BLaER1 treated with 17β-estradiol and CSF1 and Interleukin-3, amounts not matched to agents 10 nM and 100 nM (cell line): ENCODE measurements around the gene TWNK.

Experiments used
- H3K27ac ChIP-seq, 11 experiments: shearing (Covaris generic); formaldehyde crosslinking; 2 replicates each; pipeline ENCODE4 v1.8.1; 2022
- H3K27me3 ChIP-seq, 11 experiments: shearing (Covaris generic); formaldehyde crosslinking; 2 replicates each; pipeline ENCODE4 v1.8.1; 2022
- H3K36me3 ChIP-seq, 11 experiments: shearing (Covaris generic); formaldehyde crosslinking; 2 replicates each; pipeline ENCODE4 v1.8.1; 2022
- H3K4me1 ChIP-seq, 10 experiments: shearing (Covaris generic); formaldehyde crosslinking; 2 replicates each; pipeline ENCODE4 v1.8.1; 2022
- H3K4me2 ChIP-seq, 11 experiments: shearing (Covaris generic); formaldehyde crosslinking; 2 replicates each; pipeline ENCODE4 v1.8.1; 2022
- H3K4me3 ChIP-seq, 10 experiments: shearing (Covaris generic); formaldehyde crosslinking; 2 replicates each; pipeline ENCODE4 v1.8.1; 2022
- H3K9ac ChIP-seq, 11 experiments: shearing (Covaris generic); formaldehyde crosslinking; 2 replicates each; pipeline ENCODE4 v1.8.1; 2022
- H3K9me3 ChIP-seq, 11 experiments: shearing (Covaris generic); formaldehyde crosslinking; replicated peaks in 1 of 11; 2 replicates each; pipeline ENCODE4 v1.8.1; 2022
- H4K20me1 ChIP-seq, 11 experiments: shearing (Covaris generic); formaldehyde crosslinking; 2 replicates each; pipeline ENCODE4 v1.8.1; 2022
- Cebpa-rat ChIP-seq, 11 experiments: shearing (Covaris generic); IDR thresholded peaks; 2 replicates each; pipeline ENCODE4 v1.8.1; 2022

The TWNK gene

DNA sequence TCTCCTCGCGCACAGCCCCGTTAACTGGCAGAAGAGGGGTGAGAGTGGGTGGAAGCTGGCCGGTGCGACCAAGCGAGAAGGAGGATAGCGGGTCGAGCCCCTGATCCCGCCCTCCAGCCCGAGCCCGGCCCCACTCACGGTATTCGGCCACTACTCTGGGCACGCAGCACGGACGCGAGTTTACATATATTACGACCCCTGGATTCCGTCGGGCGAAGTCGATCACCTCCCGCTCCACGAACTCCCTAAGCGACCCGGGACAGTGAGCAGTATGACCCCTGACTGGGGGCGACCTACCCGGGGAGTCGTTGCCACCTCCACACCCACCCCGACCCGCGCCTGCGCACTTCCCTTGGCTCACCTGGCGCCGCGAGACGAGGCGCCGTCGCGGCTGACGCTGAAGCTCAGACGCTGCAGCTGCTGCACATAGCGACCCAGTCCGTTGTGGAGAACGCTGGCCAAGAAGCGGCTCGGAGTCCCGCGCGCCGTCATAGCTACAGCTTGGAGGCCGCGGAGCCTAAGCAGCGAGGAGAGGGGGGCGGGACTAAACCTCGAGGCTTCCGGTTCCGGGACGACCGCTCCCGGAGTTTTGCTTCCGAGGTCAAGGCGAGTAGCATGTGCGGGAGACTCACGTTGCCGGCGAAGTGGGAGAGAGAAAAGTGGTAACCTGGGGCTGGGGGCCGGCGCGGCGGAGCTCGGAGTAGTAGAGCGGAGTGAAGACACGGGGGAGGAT is at the start of gene TWNK, which contains the start of gene MRPL43:
Gene TWNK (plus strand): TSS at position 592 of the 733 bp plus-strand sequence. CDS start 668 bp downstream, outside the sequence.
Gene MRPL43 (minus strand): TSS at position 546 of the 733 bp plus-strand sequence. CDS start 54 bp downstream, at position 492.
- Histone ChIP-seq H3K4me1 (peaks cover 39 to 50% (median 45%) of the 10 kb centered on the region in 10 experiments), H3K36me3 (peaks cover 54 to 82% (median 68%) of the 10 kb centered on the region in 11 experiments), H3K27ac (peak within 1 kb of the TSS; percentile 38 to 88 (median 77); a peak in 21 of 22 replicates), H3K9ac (peak within 1 kb of the TSS; percentile 78 to 88 (median 84)), H3K4me2 (peak within 1 kb of the TSS; percentile 96 to 100 (median 98)), H4K20me1 (peaks cover 0 to 60% (median 34%) of the 10 kb centered on the region in 11 experiments; a peak in 16 of 22 replicates), H3K27me3 (no peaks in the 10 kb centered on the region), H3K4me3 (peak within 1 kb of the TSS; percentile 76 to 95 (median 86)), H3K9me3 (no peaks in the 10 kb centered on the region)
- TF ChIP-seq Cebpa-rat (IDR thresholded peaks at IDR 0.05) = no peak

DNA sequence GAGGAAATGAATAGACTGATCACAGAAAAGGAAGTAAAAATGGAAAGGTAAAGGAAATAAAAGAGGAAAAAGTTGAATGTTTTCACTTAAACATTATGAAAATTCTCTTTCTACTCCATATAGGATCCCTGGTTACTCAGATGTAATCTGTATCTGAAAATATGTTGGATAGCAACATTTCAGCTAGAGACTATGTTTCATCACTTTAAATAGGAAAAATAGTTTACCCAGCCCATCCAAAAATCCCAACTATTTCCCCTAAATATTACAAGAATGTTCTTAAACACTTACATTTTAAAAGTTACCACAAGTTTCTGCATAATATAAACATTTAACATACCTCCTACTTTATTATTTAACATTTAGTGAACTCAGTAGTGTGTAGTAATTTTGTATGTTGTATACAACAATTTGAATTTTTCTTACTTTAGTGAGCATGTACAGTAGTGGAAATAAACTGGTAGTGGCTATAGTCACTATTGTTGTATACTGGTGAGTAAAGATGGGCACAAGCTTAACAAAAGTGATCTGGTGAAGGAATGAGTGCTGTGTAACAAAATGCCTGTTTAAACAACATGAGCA is 47.5 kb upstream of the TWNK start:
- peaks cover 0 to 9% (median 0%) of the 10 kb centered on the region in 10 experiments; a peak in 5 of 20 replicates for H3K4me1 ChIP-seq
- TF ChIP-seq Cebpa-rat (IDR thresholded peaks at IDR 0.05) = no peak
- no peaks in the 10 kb centered on the region for H3K9me3 ChIP-seq
- H3K36me3 ChIP-seq = peaks cover 85 to 99% (median 92%) of the 10 kb centered on the region in 11 experiments
- H3K27me3 ChIP-seq = no peaks in the 10 kb centered on the region
- H4K20me1 ChIP-seq = peaks cover 0 to 17% (median 0%) of the 10 kb centered on the region in 11 experiments; a peak in 3 of 22 replicates
- peak overlapping the region in 1 of 11 experiments; percentile 36; a peak in 2 of 22 replicates for H3K4me2 ChIP-seq
- H3K9ac ChIP-seq = no peak overlapping the region
- no peak overlapping the region for H3K4me3 ChIP-seq
- H3K27ac ChIP-seq = no peak overlapping the region

DNA sequence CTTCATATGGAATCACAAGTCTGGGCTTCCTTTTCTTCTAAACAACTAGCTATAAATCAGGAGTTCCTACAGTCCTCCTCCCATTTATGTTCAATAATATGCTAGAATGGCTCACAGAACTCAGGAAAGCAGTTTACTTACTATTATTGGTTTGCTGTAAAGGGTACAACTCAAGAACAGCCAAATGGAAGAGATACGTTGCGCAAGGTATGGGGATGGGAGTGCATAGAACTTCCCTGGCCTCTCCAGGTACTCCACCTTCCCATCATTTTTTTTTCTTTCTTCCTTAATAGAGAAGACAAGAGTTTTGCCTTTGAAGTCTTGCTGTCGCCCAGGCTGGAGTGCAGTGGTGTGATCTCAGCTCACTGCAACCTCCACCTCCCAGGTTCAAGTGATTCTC is 45.1 kb upstream of the TWNK start:
- Histone ChIP-seq H3K36me3 (peaks cover 91 to 99% (median 96%) of the 10 kb centered on the region in 11 experiments), H3K4me3 (no peak overlapping the region), H3K4me1 (peaks cover 0 to 9% (median 0%) of the 10 kb centered on the region in 10 experiments; a peak in 5 of 20 replicates), H4K20me1 (peaks cover 0 to 25% (median 0%) of the 10 kb centered on the region in 11 experiments; a peak in 4 of 22 replicates), H3K9me3 (no peaks in the 10 kb centered on the region), H3K9ac (no peak overlapping the region), H3K27ac (no peak overlapping the region), H3K4me2 (no peak overlapping the region), H3K27me3 (no peaks in the 10 kb centered on the region)
- peak in 1 of 11 experiments; percentile 41; a peak in 1 of 22 replicates for TF ChIP-seq Cebpa-rat (IDR thresholded peaks at IDR 0.05)

DNA sequence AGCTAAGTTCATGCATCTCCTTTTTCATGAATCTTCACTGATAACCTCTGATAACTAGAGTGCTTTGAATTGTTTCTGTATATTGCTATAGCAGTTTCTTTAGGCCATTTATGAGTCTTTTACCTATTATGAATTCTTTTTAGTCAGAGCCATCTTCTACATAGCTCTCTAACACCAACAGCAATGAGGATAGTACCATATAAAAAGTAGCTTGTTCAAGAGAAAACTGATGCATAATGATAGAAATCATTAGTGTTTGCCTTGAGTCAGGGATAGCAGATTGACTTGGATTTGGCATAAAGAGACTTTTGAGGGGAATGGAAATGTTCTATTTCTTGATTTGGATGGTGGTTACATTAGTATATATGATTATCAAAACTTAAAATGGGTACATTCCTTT is 43.8 kb upstream of the TWNK start:
- Histone ChIP-seq H3K27me3 (no peaks in the 10 kb centered on the region), H3K36me3 (peaks cover 91 to 99% (median 96%) of the 10 kb centered on the region in 11 experiments)
- no peak for TF ChIP-seq Cebpa-rat (IDR thresholded peaks at IDR 0.05)

DNA sequence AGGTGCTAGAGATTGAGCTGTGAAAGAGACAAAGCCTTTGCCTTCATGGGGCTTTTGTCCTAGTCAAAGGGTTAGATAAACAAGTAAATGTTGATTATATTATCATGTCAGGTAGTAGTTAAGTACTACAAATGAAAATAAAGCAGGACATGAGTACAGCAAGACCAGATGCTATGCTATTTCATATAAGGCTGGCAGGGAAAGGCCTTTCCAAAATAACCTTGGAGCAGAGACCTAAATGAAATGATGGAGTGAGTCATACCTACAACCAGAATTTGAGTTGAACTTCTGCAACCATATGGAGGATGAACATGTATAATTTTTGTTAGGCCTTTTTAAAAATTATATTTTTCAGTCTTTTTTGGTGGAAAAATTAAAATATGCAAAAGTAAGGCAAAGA is 41.6 kb upstream of the TWNK start:
- TF ChIP-seq Cebpa-rat (IDR thresholded peaks at IDR 0.05) = no peak
- peaks cover 94 to 100% (median 98%) of the 10 kb centered on the region in 11 experiments for H3K36me3 ChIP-seq
- no peak overlapping the region for H3K4me2 ChIP-seq
- H3K4me3 ChIP-seq = no peak overlapping the region
- H3K9me3 ChIP-seq = no peaks in the 10 kb centered on the region
- H3K9ac ChIP-seq = no peak overlapping the region
- H3K4me1 ChIP-seq = no peaks in the 10 kb centered on the region
- H3K27ac ChIP-seq = no peak overlapping the region
- H3K27me3 ChIP-seq = no peaks in the 10 kb centered on the region
- H4K20me1 ChIP-seq = peaks cover 0 to 28% (median 0%) of the 10 kb centered on the region in 11 experiments; a peak in 2 of 22 replicates

More for the DNA sequence above, 43.8 kb upstream of the TWNK start:
- no peak overlapping the region for H3K4me3 ChIP-seq
- no peak overlapping the region for H3K27ac ChIP-seq
- no peak overlapping the region for H3K4me2 ChIP-seq
- peaks cover 0 to 9% (median 0%) of the 10 kb centered on the region in 10 experiments; a peak in 5 of 20 replicates for H3K4me1 ChIP-seq
- H3K9me3 ChIP-seq = no peaks in the 10 kb centered on the region
- H4K20me1 ChIP-seq = peaks cover 0 to 28% (median 0%) of the 10 kb centered on the region in 11 experiments; a peak in 2 of 22 replicates
- H3K9ac ChIP-seq = no peak overlapping the region

DNA sequence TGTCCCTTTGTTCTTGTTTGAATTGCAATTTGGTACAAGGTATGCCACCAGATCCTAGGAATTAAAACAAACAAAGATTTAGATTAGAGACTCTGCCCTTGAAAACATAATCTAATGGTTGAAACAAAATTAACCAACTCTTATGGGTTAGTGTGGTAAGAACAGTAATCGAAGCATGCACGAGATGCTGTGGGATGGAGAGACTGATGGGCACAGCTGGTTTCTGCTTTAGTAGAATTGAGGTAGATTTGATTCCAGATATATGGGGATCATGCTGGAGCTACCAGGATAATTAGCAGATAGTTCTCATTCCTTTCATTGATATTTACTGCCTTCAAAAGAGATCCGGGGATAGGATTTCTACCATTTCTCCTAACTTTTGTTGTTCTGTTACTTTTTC is 38.4 kb upstream of the TWNK start:
- H3K9ac ChIP-seq = no peak overlapping the region
- H3K4me1 ChIP-seq = no peaks in the 10 kb centered on the region
- TF ChIP-seq Cebpa-rat (IDR thresholded peaks at IDR 0.05) = no peak
- no peak overlapping the region for H3K4me2 ChIP-seq
- peaks cover 94 to 100% (median 99%) of the 10 kb centered on the region in 11 experiments for H3K36me3 ChIP-seq
- no peaks in the 10 kb centered on the region for H3K9me3 ChIP-seq
- H3K27ac ChIP-seq = no peak overlapping the region
- H3K27me3 ChIP-seq = no peaks in the 10 kb centered on the region
- H3K4me3 ChIP-seq = no peak overlapping the region
- H4K20me1 ChIP-seq = peaks cover 0 to 16% (median 0%) of the 10 kb centered on the region in 11 experiments; a peak in 3 of 22 replicates

DNA sequence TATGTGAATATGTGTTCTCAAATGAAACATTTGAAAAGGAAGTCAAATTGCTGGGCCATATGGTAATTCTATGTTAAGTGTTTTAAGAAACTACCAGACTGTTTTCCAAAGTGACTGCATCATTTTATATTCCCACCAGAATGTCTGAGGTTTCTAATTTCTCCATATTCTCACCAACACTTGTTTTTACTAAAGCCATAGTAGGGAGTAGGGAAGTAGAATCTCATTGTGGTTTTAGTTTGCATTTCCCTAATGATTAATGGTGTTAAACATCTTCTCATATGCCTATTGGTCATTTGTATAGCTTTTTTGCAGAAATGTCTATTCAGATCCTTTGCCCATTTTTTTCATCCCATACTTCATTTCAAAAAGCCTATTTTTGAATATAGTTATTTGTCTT is 27.1 kb upstream of the TWNK start:
- Histone ChIP-seq H3K4me3 (no peak overlapping the region), H4K20me1 (peaks cover 0 to 28% (median 0%) of the 10 kb centered on the region in 11 experiments; a peak in 5 of 22 replicates), H3K9ac (no peak overlapping the region), H3K27ac (no peak overlapping the region), H3K4me1 (peaks cover 0 to 13% (median 0%) of the 10 kb centered on the region in 10 experiments; a peak in 2 of 20 replicates), H3K27me3 (no peaks in the 10 kb centered on the region), H3K36me3 (peaks cover 83 to 100% (median 95%) of the 10 kb centered on the region in 11 experiments), H3K4me2 (no peak overlapping the region), H3K9me3 (no peaks in the 10 kb centered on the region)
- TF ChIP-seq Cebpa-rat (IDR thresholded peaks at IDR 0.05) = no peak

DNA sequence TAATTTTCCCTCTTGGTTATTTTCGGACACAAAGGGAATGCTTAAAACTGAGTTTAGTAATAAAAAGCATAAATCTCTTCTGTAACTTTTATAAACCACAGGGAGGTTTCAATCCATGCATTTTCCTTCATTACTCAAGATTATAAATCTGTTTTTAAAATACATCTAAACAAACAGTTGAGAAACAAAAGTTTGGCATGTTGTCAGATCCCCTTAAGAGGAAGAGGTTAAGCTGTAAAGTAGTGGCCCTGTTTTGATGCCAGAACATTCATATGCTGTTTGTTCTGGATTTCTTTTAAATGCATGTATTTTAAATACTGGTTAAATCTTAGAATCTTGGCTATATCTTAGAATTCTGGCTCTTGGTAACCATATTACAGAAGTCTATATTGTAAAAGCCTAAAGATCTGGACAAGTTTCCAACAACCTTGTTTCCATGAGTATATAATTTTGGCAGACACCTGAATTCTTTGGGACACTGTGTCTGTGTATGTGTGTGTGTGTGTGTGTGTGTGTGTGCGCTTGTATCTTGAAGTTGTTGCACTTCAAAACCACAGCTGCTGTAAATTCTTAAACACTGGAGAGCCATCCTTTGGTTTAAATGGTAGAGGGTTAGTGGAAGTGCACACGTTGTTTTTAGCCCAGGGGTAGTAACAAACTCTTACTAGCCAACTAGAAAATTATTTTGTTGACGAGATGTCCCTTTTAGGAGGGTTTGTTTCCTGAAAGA is 24.8 kb upstream of the TWNK start:
- H3K4me1 ChIP-seq = peaks cover 0 to 13% (median 0%) of the 10 kb centered on the region in 10 experiments; a peak in 2 of 20 replicates
- H3K9ac ChIP-seq = no peak overlapping the region
- TF ChIP-seq Cebpa-rat (IDR thresholded peaks at IDR 0.05) = no peak
- no peak overlapping the region for H3K4me2 ChIP-seq
- peaks cover 0 to 28% (median 0%) of the 10 kb centered on the region in 11 experiments; a peak in 4 of 22 replicates for H4K20me1 ChIP-seq
- no peaks in the 10 kb centered on the region for H3K9me3 ChIP-seq
- no peaks in the 10 kb centered on the region for H3K27me3 ChIP-seq
- no peak overlapping the region for H3K4me3 ChIP-seq
- H3K27ac ChIP-seq = no peak overlapping the region
- peaks cover 67 to 96% (median 88%) of the 10 kb centered on the region in 11 experiments for H3K36me3 ChIP-seq
